SK-N-SH treated with all-trans-retinoic acid at 6 μM for 48 hours (cell line): ENCODE data around the gene PALLD.

Experiments used
- ATAC-seq: fragments of 200-7000 bp; cut with Tn5 transposase; 3 replicates; pipeline ENCODE4 v1.9.1; 2020; ENCODE audit warnings: mild to moderate bottlenecking, moderate library complexity
- ARNTL ChIP-seq: fragments of 450-650 bp; formaldehyde crosslinking; IDR thresholded peaks from 2 replicates; pipeline ENCODE4 v1.5.0; 2020; ENCODE audit warnings: low read depth, mild to moderate bottlenecking, moderate library complexity, borderline replicate concordance
- BACH2 ChIP-seq: fragments of 250-450 bp; sonication (Bioruptor Pico); IDR thresholded peaks from 2 replicates; pipeline ENCODE4 v1.9.0; 2021; ENCODE audit warnings: mild to moderate bottlenecking, borderline replicate concordance
- ESRRG ChIP-seq: fragments of 250-450 bp; sonication (Bioruptor Pico); IDR thresholded peaks from 2 replicates; pipeline ENCODE4 v1.6.1; 2021; ENCODE audit warnings: mild to moderate bottlenecking
- GLIS3 ChIP-seq: fragments of 250-450 bp; sonication (Bioruptor Pico); IDR thresholded peaks from 2 replicates; pipeline ENCODE4 v1.5.0; 2020; ENCODE audit warnings: mild to moderate bottlenecking, moderate library complexity
- ISL1 ChIP-seq: fragments of 250-450 bp; sonication (Bioruptor Pico); IDR thresholded peaks from 2 replicates; pipeline ENCODE4 v2.1.2; 2022; ENCODE audit warnings: mild to moderate bottlenecking, moderate library complexity
- PPARA ChIP-seq: fragments of 250-450 bp; sonication (Bioruptor Pico); IDR thresholded peaks from 2 replicates; pipeline ENCODE4 v1.5.0; 2020; ENCODE audit warnings: mild to moderate bottlenecking, borderline replicate concordance
- RARB ChIP-seq: fragments of 250-450 bp; sonication (Bioruptor Pico); IDR thresholded peaks from 2 replicates; pipeline ENCODE4 v1.8.0; 2021; ENCODE audit warnings: mild to moderate bottlenecking, moderate library complexity
- SNAI2 ChIP-seq: fragments of 250-450 bp; sonication (Bioruptor Pico); IDR thresholded peaks from 2 replicates; pipeline ENCODE4 v1.5.0; 2020; ENCODE audit warnings: mild to moderate bottlenecking, moderate library complexity
- TCF4 ChIP-seq: fragments of 250-450 bp; sonication (Bioruptor Pico); IDR thresholded peaks from 2 replicates; pipeline ENCODE4 v1.8.0; 2021; ENCODE audit warnings: mild to moderate bottlenecking, moderate library complexity, borderline replicate concordance
- TOX ChIP-seq: fragments of 250-450 bp; sonication (Bioruptor Pico); IDR thresholded peaks from 2 replicates; pipeline ENCODE4 v1.8.0; 2021; ENCODE audit warnings: mild to moderate bottlenecking, moderate library complexity, borderline replicate concordance
- ZC3H10 ChIP-seq: fragments of 250-450 bp; sonication (Bioruptor Pico); IDR thresholded peaks from 2 replicates; pipeline ENCODE4 v1.5.1; 2021; ENCODE audit warnings: mild to moderate bottlenecking, moderate library complexity
- ZFP3 ChIP-seq: fragments of 250-450 bp; sonication (Bioruptor Pico); IDR thresholded peaks from 2 replicates; pipeline ENCODE4 v1.5.0; 2020; ENCODE audit warnings: mild to moderate bottlenecking, moderate library complexity
- ZFP30 ChIP-seq: fragments of 450-650 bp; formaldehyde crosslinking; IDR thresholded peaks from 2 replicates; pipeline ENCODE4 v1.5.0; 2022; ENCODE audit warnings: mild to moderate bottlenecking, moderate library complexity
- ZNF8 ChIP-seq: fragments of 450-650 bp; formaldehyde crosslinking; IDR thresholded peaks from 2 replicates; pipeline ENCODE4 v1.5.0; 2020; ENCODE audit warnings: mild to moderate bottlenecking, moderate library complexity
- TF ChIP-seq, protein P1 (sequence below): fragments of 250-450 bp; sonication (Bioruptor Pico); IDR thresholded peaks from 2 replicates; pipeline ENCODE4 v1.8.0; 2021; ENCODE audit warnings: low read depth, mild to moderate bottlenecking, moderate library complexity, borderline replicate concordance
- TF ChIP-seq, protein P2 (sequence below): fragments of 250-450 bp; sonication (Bioruptor Pico); IDR thresholded peaks from 2 replicates; pipeline ENCODE4 v1.5.0; 2020; ENCODE audit warnings: mild to moderate bottlenecking, moderate library complexity
- TF ChIP-seq, protein P3 (sequence below): fragments of 250-450 bp; sonication (Bioruptor Pico); IDR thresholded peaks from 2 replicates; pipeline ENCODE4 v1.5.1; 2021; ENCODE audit warnings: mild to moderate bottlenecking, moderate library complexity
- TF ChIP-seq, protein P4 (sequence below): fragments of 250-450 bp; sonication (Bioruptor Pico); IDR thresholded peaks from 2 replicates; pipeline ENCODE4 v1.5.1; 2020; ENCODE audit warnings: low read depth, mild to moderate bottlenecking, moderate library complexity

The PALLD gene

DNA sequence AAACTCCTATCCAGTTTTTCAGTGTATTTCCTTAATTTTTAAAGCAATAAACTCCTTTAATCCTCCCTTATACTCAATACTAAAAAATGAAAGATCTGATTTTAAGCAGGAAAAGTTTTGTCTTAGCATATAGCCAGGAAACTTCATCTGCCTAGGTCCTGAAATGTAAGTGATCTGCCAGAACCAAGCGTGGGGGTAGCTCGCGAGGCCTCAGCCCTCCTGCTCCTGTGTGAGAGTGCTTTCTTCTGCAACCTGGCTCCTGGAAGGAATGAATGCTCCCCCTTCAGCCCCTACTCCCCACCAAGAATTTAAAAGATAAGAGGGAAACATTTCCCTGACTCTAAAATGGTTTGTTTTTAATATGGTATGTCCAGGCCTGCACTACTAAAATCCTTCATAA is 353.1 kb downstream of the PALLD start:
- TF ChIP-seq, protein P1, sequence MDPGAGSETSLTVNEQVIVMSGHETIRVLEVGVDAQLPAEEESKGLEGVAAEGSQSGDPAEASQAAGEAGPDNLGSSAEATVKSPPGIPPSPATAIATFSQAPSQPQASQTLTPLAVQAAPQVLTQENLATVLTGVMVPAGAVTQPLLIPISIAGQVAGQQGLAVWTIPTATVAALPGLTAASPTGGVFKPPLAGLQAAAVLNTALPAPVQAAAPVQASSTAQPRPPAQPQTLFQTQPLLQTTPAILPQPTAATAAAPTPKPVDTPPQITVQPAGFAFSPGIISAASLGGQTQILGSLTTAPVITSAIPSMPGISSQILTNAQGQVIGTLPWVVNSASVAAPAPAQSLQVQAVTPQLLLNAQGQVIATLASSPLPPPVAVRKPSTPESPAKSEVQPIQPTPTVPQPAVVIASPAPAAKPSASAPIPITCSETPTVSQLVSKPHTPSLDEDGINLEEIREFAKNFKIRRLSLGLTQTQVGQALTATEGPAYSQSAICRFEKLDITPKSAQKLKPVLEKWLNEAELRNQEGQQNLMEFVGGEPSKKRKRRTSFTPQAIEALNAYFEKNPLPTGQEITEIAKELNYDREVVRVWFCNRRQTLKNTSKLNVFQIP (CRISPR knock-in tag), result no peak
- TF ChIP-seq ZNF8, result peak; percentile 63; the same call in 1 of the 2 replicates
- no peak for ATAC-seq

DNA sequence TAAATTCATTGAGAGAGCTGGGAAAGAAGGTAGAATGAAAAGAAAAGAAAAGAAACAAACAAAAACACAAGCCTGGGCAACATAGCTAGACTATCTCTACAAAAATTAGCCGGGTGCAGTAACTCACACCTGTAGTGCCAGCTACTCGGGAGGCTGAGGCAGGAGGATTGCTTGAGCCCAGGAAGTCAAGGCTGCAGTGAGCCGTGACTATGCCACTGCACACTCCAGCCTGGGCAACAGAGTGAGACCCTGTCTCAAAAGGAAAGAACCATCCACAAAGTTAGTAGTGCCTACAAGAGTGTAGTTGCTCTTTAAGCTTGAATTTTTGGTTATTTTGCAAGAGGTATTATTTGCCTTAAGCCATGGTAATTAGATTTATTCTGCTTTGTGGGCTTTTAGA is 355.5 kb downstream of the PALLD start:
- ATAC-seq, result no peak
- no peak for TF ChIP-seq TCF4 (CRISPR knock-in tag)
- TF ChIP-seq, protein P2, sequence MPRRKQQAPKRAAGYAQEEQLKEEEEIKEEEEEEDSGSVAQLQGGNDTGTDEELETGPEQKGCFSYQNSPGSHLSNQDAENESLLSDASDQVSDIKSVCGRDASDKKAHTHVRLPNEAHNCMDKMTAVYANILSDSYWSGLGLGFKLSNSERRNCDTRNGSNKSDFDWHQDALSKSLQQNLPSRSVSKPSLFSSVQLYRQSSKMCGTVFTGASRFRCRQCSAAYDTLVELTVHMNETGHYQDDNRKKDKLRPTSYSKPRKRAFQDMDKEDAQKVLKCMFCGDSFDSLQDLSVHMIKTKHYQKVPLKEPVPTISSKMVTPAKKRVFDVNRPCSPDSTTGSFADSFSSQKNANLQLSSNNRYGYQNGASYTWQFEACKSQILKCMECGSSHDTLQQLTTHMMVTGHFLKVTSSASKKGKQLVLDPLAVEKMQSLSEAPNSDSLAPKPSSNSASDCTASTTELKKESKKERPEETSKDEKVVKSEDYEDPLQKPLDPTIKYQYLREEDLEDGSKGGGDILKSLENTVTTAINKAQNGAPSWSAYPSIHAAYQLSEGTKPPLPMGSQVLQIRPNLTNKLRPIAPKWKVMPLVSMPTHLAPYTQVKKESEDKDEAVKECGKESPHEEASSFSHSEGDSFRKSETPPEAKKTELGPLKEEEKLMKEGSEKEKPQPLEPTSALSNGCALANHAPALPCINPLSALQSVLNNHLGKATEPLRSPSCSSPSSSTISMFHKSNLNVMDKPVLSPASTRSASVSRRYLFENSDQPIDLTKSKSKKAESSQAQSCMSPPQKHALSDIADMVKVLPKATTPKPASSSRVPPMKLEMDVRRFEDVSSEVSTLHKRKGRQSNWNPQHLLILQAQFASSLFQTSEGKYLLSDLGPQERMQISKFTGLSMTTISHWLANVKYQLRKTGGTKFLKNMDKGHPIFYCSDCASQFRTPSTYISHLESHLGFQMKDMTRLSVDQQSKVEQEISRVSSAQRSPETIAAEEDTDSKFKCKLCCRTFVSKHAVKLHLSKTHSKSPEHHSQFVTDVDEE (CRISPR knock-in tag), result no peak
- no peak for TF ChIP-seq ZFP30 (CRISPR knock-in tag)
- TF ChIP-seq, protein P3, sequence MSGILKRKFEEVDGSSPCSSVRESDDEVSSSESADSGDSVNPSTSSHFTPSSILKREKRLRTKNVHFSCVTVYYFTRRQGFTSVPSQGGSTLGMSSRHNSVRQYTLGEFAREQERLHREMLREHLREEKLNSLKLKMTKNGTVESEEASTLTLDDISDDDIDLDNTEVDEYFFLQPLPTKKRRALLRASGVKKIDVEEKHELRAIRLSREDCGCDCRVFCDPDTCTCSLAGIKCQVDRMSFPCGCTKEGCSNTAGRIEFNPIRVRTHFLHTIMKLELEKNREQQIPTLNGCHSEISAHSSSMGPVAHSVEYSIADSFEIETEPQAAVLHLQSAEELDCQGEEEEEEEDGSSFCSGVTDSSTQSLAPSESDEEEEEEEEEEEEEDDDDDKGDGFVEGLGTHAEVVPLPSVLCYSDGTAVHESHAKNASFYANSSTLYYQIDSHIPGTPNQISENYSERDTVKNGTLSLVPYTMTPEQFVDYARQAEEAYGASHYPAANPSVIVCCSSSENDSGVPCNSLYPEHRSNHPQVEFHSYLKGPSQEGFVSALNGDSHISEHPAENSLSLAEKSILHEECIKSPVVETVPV (CRISPR knock-in tag), result no peak
- TF ChIP-seq ISL1, result no peak
- TF ChIP-seq, protein P1 (CRISPR knock-in tag), result no peak
- TF ChIP-seq RARB (CRISPR knock-in tag), result no peak
- no peak for TF ChIP-seq BACH2 (CRISPR knock-in tag)
- TF ChIP-seq TOX (CRISPR knock-in tag), result no peak
- no peak for TF ChIP-seq PPARA (CRISPR knock-in tag)
- no peak for TF ChIP-seq ZC3H10 (CRISPR knock-in tag)
- no peak for TF ChIP-seq ESRRG
- TF ChIP-seq GLIS3 (CRISPR knock-in tag), result no peak
- TF ChIP-seq SNAI2 (CRISPR knock-in tag), result no peak
- no peak for TF ChIP-seq ARNTL

DNA sequence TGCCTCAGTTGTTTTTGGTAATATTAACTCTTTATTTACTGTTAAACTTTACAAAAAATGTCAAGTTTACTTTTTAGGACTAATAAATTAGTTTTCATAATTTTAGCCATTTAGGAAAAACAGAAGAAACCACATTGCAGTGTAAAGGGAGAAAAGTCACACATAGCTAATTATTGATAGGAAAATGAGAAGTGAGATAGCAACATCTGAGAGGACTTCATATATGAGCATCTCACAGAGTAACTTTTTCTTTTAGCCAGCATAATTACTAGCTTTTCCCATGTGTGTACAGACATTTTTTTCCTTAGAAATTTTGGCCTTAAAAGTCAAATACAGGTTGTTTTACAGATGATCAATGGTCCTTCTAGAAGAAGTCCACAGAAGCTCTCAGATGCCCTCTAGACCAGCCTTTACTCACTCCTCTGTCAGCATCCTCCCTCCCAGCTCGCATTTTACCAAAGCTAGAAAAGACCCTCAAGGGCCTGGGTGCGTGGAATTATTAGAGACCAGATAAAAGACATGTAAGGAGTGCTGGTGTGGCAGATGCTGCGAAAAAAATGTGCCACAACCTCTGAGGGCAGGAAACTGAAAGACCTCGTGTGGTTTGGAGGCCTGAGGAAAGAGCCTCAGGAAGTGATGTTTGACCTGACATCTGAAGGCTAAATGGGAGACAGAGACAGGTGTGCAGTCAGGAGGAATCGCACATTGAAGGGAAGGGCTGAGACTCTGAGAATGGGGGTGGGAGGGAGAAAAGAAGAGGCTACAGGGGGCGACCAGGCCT is 356.3 kb downstream of the PALLD start:
- ATAC-seq, result no peak
- TF ChIP-seq, protein P3 (CRISPR knock-in tag), result no peak
- TF ChIP-seq TOX (CRISPR knock-in tag) (no peak), PPARA (CRISPR knock-in tag) (no peak), ZFP3 (CRISPR knock-in tag) (no peak), TCF4 (CRISPR knock-in tag) (no peak), SNAI2 (CRISPR knock-in tag) (no peak), BACH2 (CRISPR knock-in tag) (no peak), ZFP30 (CRISPR knock-in tag) (no peak)
- TF ChIP-seq, protein P4, sequence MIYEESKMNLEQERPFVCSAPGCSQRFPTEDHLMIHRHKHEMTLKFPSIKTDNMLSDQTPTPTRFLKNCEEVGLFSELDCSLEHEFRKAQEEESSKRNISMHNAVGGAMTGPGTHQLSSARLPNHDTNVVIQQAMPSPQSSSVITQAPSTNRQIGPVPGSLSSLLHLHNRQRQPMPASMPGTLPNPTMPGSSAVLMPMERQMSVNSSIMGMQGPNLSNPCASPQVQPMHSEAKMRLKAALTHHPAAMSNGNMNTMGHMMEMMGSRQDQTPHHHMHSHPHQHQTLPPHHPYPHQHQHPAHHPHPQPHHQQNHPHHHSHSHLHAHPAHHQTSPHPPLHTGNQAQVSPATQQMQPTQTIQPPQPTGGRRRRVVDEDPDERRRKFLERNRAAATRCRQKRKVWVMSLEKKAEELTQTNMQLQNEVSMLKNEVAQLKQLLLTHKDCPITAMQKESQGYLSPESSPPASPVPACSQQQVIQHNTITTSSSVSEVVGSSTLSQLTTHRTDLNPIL, result no peak
